Epithelial cell of esophagus (primary cell): ENCODE data around the gene MSH3.

Source experiments
- DNase-seq: peaks from one replicate; pipeline ENCODE4 v3.0.0; 2010; ENCODE audit warnings: low read depth
- H3K4me3 ChIP-seq: 2 replicates; pipeline ENCODE4 v1.5.1; 2011; ENCODE audit warnings: mild to moderate bottlenecking, low read length, control low read depth
- CTCF ChIP-seq: IDR thresholded peaks from 2 replicates; pipeline ENCODE4 v1.5.1; 2011; ENCODE audit warnings: low read depth, mild to moderate bottlenecking, low read length, control low read depth, inconsistent platforms; ENCODE audit not compliant: insufficient read depth; ENCODE audit errors: missing control alignments

The MSH3 gene

GRCh38 chr5:80667384-80667783, 12.9 kb downstream of the MSH3 start:
- H3K4me3 ChIP-seq, result no peak overlapping the region
- DNase-seq, result no peak
- TF ChIP-seq CTCF, result no peak

- DNase-seq, result peak; percentile 29
- no peak overlapping the region for H3K4me3 ChIP-seq
- TF ChIP-seq CTCF, result no peak
These were observed 13.8 kb downstream of the MSH3 start for GRCh38 chr5:80668016-80668969.

- peak; percentile 82 for DNase-seq
- peak; percentile 88 for TF ChIP-seq CTCF
- H3K4me3 ChIP-seq, result no peak overlapping the region
These were observed 17.8 kb downstream of the MSH3 start for GRCh38 chr5:80672140-80672736.

GRCh38 chr5:80676706-80677105, 22.3 kb downstream of the MSH3 start:
- no peak overlapping the region for H3K4me3 ChIP-seq
- TF ChIP-seq CTCF, result no peak

GRCh38 chr5:80686757-80687156, 32.3 kb downstream of the MSH3 start:
- DNase-seq, result no peak
- TF ChIP-seq CTCF, result peak; percentile 28
- H3K4me3 ChIP-seq, result no peak overlapping the region

More at GRCh38 chr5:80676706-80677105, 22.3 kb downstream of the MSH3 start:
- no peak for DNase-seq

GRCh38 chr5:80688648-80689420, 34.4 kb downstream of the MSH3 start:
- no peak overlapping the region for H3K4me3 ChIP-seq
- TF ChIP-seq CTCF, result no peak
- DNase-seq, result no peak
